Skin of body (tissue), 2 donors: ENCODE measurements around the gene NDST4. TPM values are rescaled to one million over a fixed set of nuclear protein-coding genes. Genes with fewer than 3 reads are reported as not detected.

Experiments
- DNase-seq: peaks from one replicate; lab custom pipeline; 2025; lab: John Stamatoyannopoulos, UW
- total RNA-seq: library from RNA; depleted of rRNA; stranded (reverse); fragments of >200 nt; gene quantifications from one replicate; pipeline ENCODE4 v1.2.3, GENCODE V29; 2014

NDST4 gene
- total RNA-seq, 1 donor from 2014 or later = 0.89 TPM

GRCh38 chr4:114907568-114907967 is 205.9 kb downstream of the NDST4 start:
- no peak for DNase-seq

- no peak for DNase-seq
Measured at GRCh38 chr4:114905017-114905416, 208.4 kb downstream of the NDST4 start.

DNA sequence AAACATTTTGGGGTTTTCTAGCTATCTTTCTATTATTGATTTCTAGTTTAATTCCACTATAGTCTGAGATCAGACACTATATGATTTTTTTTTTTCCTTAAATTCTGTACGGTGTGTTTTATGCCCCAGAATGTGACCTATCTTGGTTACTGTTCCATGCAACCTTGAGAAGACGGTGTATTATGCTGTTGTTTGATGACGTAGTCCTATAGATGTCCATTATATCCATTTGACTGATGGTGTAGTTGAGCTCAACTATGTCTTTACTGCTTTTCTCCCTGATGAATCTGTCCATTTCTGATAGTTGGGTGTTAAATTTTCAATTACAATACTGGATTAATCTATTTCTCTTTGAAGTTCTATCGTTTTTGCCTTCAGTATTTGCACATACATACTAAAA is 212.5 kb downstream of the NDST4 start:
- DNase-seq = no peak

DNA sequence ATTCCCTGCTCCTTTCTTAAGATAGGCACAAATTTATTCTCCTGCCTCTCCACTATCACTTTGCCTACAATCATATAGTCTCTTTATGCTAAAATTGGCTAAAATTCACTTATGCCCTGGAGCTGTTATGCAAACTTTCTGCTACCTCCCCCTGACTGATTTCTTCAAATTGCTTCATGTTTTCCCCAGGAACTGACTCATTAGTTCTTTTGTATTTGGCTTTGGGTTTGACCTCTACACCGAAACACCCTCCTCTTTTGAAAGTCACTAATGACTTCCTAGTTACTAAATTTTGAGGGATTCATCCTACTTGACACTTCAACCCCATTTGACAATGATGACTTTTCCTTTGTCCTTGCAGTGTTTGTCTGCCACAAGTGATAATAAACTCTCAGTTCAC is 222.6 kb downstream of the NDST4 start:
- DNase-seq = no peak

- DNase-seq = no peak
Measured at GRCh38 chr4:114886761-114887160, 226.7 kb downstream of the NDST4 start.

- DNase-seq = no peak
Measured at GRCh38 chr4:114883641-114884040, 229.8 kb downstream of the NDST4 start.

DNA sequence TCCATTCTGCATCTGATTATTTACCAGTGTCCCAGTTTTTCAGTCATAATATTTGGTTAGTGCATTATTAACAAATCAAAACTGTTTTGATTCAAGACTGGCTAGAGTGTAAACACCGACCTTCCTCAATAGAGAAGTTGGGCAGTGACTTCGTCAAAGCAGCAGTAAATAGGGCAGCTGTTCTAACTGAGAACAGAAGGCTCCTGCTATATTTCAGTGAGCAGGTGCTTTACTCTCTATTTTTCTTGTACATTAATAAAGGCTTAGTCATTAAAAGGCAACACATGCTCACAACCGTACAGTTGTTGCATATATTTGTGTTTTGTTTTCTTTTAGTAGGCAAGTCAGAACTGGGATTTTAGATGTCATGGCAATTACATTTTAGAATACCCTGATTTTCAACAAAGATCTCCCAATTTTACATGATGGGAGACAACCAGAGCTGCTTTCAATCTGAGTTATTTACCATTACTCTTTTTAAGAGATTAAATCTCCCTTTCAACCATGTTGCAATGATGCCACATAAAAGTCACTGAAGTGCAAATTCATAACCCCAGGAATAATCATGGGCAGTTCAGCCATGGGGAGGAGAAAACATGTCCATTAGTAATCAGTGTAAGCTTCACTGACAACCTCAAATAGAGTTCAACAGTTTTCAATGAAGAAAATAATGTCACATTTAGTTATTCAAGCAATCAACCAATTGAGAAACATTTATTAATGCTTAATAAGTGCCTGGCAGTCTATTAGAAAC is 233.3 kb downstream of the NDST4 start:
- DNase-seq = no peak

- no peak for DNase-seq
Measured at GRCh38 chr4:114875630-114876029, 237.8 kb downstream of the NDST4 start.

- DNase-seq = no peak
Measured at GRCh38 chr4:114874321-114874720, 239.1 kb downstream of the NDST4 start.

- no peak for DNase-seq
Measured at GRCh38 chr4:114870987-114871386, 242.4 kb downstream of the NDST4 start.

DNA sequence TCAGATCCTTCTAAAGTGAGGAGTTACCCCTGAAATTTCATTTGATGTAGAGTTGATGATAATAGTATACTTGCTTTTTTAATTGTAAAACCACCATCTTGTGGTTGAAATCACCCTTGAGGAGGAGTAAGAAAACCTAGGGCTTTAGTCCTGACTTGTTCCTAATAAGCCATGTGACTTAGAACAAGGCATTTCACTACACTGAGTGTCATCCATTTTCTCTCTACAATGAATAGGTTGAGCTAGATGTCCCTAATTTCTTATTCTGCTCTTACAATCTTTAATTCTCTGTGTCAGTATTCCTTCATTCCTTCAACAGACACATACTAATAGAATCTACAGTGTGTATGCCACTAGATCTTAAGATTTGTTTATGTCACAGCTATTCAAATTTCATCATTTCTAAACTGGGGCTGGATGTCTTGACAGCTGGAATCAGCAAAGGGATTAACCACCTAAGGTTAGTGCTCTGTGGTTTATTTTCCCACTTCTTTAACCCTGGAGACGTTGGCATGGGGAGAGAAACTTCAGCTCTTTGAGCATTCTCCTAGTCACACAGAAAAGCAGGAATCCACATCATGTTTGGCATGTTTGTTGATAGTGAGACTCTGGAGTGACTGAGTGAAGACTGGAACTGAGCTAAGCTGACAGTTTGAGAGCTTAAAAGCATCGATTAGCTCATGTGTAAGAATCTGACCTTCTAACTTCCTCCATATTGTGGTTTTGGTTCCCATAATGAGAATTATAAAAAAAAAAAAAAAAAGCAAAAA is 246.3 kb downstream of the NDST4 start:
- DNase-seq = no peak

- DNase-seq = no peak
Measured at GRCh38 chr4:114864060-114864459, 249.4 kb downstream of the NDST4 start.

- DNase-seq = no peak
Measured at GRCh38 chr4:114860786-114861185, 252.6 kb downstream of the NDST4 start.

- no peak for DNase-seq
Measured at GRCh38 chr4:114857831-114858230, 255.6 kb downstream of the NDST4 start.

DNA sequence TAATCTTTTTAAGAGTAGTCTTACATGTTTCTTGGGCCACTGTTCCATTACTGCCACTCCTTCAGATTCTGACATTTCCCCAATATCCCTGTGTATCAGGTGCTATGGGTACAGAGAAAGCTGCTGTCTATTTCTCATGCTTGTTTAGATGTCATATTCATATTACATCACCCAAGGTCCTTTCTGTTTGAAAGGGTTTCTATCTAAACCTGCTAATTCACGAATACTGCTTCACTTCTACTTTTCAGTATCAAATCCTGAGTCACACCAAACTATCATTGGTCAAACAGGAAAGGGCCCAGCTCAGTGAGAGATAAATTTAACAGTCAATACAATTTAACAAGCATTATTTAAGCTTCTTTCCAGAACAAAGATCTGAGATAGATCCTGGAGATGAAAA is 273.4 kb downstream of the NDST4 start:
- DNase-seq = no peak

DNA sequence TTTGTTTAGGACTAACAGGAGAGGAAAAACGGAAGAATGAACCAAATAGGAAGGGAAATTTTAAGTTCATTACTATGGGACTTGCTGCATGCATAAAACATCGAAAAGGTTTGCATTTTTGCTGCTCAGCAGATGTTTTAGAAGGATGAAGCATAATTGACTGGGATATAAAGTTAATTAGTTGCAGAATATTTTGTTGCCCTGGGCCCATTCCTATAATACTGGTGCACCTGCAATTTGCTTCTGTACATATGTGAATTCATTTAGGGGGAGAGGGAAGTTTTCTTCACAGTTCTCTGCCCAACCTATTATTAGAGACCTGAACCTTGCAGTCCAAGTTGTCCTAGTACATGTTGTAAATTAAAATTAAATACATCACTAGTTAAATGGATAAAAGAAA is 282.8 kb downstream of the NDST4 start:
- DNase-seq = no peak

DNA sequence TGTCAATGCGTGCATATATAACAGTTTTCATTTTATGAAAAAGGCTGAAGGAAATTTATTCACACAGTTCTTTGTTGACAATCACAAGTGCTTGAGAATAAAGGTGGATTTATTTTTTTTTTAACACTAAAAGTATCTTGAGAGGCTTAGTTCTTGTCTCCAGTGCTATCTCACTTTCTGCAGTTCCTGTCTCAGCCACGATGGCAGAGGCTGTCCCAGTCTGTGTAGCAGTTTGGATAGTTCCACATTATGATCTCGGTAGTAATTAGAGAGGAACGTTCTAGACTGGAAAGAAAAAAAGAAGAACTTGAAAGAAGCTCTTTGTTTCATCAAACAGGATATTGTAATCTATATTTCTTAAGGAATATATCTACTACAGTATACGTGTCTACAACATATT is 285.8 kb downstream of the NDST4 start:
- no peak for DNase-seq

GRCh38 chr4:114815760-114816159 is 297.7 kb downstream of the NDST4 start:
- DNase-seq = no peak

- no peak for DNase-seq
Measured at GRCh38 chr4:114813961-114814360, 299.5 kb downstream of the NDST4 start.

DNA sequence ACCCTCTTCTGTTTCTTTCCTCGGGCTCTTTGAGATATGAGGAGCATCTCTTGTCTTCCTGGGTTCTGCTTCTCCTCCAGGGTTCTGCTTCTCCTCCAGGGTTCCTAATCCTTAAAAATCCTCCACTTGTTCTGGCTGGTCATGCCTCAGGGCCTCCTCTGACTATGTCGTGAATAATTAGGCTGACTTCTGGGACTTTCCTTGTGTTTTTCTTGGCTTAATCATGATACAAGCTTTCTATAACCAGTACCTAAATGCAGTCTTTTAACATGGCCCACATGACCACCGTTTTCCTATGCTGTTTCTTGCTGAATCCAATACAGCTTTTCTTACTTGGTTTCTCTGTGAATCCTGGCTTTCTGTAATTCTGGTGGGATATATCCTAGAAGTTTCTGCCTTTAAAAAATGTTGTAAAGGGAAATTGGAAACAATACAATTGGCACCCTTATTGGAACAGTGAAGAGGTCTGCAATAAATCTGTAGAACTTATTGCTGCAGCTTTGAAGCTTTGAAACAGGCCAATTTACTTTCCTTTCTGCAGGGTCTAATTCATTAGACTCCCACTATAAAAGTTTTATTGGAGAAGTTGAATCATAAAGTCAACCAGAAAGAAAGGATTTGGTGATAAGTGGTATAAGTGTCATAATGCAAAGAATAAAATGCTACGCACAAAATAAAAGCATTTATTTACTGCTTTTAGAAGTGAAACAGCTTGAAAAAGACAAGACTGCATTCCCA is 301.7 kb downstream of the NDST4 start:
- DNase-seq = peak; percentile 70

DNA sequence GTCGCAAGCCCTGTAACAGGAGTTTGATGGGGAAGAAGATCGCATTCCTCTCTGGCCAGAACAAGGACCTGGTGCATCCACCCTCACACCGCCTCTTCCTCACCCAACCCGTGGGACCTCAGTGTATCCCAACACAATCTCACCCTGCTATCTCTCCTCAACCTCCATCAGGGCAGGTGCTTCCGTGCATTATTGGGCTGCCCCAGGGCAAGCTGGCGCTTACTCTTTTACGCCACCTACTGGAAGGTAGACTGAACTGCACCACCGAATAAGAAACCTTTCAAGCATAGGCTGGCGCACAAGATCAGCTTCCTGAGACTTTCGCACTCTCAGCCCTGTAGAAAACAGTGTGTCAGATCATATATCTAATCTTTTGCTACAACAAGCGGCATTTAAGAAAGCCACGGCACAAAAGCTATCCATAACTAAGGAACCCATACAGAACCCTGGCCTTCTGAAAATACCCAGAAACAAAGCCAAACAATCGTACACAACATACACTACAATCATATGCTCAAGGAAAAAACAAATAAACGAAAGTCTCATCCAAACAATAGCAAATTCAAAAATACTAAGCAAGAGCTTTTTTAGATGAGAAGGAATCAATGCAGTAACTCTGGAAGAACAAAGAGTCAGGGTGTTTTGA is 305.5 kb downstream of the NDST4 start:
- no peak for DNase-seq

DNA sequence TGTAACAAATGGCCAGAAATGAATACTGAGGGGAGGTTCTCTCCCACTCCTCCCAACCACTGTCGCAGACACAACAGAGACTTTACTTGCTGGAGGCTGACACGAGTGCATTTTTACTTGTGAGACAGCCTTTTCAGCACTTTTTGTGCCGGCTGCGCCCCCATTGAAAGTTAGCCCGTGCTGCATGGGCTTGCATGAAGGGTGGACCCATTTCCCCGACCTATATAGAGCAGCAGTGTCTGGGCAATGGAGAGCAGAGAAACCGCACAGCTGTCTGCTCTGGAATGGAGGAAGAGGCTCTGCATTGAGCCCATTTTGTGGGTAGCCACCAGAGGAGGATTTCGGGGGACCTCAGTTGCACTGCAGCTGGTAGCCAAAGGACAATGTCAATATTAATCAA is 306.1 kb downstream of the NDST4 start:
- DNase-seq = no peak
